Uterus (tissue), 4 donors: Measurements from ENCODE around the gene KRT4. TPM values are rescaled to one million over a fixed set of nuclear protein-coding genes. Genes with fewer than 3 reads are reported as not detected.

Experiments
- DNase-seq, 2 donors: peaks; one replicate each; pipeline ENCODE4 v3.0.0-alpha.2; 2019 to 2020
- H3K27ac ChIP-seq, 2 donors: fragments of 200-600 bp; sonication (generic); 1 replicate in 1 of 2; 2 replicates in 1 of 2; pipeline ENCODE4 v1.5.1; 2016 to 2018
- H3K27me3 ChIP-seq, 2 donors: fragments of 200-600 bp; sonication (generic); one replicate each; pipeline ENCODE4 v1.5.1; 2018 to 2019; ENCODE audit warnings: control low read depth in 1 of 2
- H3K36me3 ChIP-seq, 2 donors: fragments of 200-600 bp; sonication (generic); one replicate each; pipeline ENCODE4 v1.5.1; 2019; ENCODE audit warnings: control low read depth in 1 of 2
- H3K4me1 ChIP-seq, 2 donors: fragments of 200-600 bp; sonication (generic); one replicate each; pipeline ENCODE4 v1.5.1; 2018 to 2019; ENCODE audit warnings: control low read depth in 1 of 2
- H3K4me3 ChIP-seq, 2 donors: fragments of 200-600 bp; sonication (generic); 1 replicate in 1 of 2; 2 replicates in 1 of 2; pipeline ENCODE4 v1.5.1; 2018 to 2019; ENCODE audit warnings: mild to moderate bottlenecking in 1 of 2
- H3K9me3 ChIP-seq, 2 donors: fragments of 200-600 bp; sonication (generic); one replicate each; pipeline ENCODE4 v1.5.1; 2019; ENCODE audit warnings: control low read depth in 1 of 2
- POLR2A ChIP-seq, 2 donors: fragments of 450-650 bp; IDR thresholded peaks; one replicate each; pipeline ENCODE4 v1.6.1; 2016; ENCODE audit warnings: antibody characterized with exemption in 2 of 2, mild to moderate bottlenecking in 1 of 2, moderate library complexity in 1 of 2
- intact Hi-C: fragments of 100-400 bp; cut with DNase I; formaldehyde crosslinking; loops from one replicate; pipeline ENCODE4 v1.15.1; 2023; ENCODE audit warnings: low total_unique reads
- total RNA-seq, 4 donors: library from RNA; depleted of rRNA in 3 of 4; stranded (reverse); fragments of >200 nt in 3 of 4; gene quantifications; one replicate each; pipeline versions ENCODE4 v1.1.0 to v1.2.4, GENCODE V29; 2014 to 2023
- TF ChIP-seq, protein P1 (sequence below), 4 experiments: fragments of 200-600 bp in 2 of 4; fragments of 450-650 bp in 2 of 4; sonication (generic) in 2 of 4; IDR thresholded peaks; one replicate each; pipeline ENCODE4 v1.5.1; 2016 to 2019; ENCODE audit warnings: antibody characterized with exemption in 4 of 4, mild to moderate bottlenecking in 2 of 4, moderate library complexity in 1 of 4
- donor health status: DM: yes; HTN: yes; CAD: no.

The KRT4 gene
- total RNA-seq, 4 donors from 2014 or later: not detected

- no peaks in the 10 kb centered on the region for H3K36me3 ChIP-seq
- no peak overlapping the region for H3K27ac ChIP-seq
- no peak for TF ChIP-seq POLR2A (IDR thresholded peaks at IDR 0.05)
- TF ChIP-seq, protein P1, sequence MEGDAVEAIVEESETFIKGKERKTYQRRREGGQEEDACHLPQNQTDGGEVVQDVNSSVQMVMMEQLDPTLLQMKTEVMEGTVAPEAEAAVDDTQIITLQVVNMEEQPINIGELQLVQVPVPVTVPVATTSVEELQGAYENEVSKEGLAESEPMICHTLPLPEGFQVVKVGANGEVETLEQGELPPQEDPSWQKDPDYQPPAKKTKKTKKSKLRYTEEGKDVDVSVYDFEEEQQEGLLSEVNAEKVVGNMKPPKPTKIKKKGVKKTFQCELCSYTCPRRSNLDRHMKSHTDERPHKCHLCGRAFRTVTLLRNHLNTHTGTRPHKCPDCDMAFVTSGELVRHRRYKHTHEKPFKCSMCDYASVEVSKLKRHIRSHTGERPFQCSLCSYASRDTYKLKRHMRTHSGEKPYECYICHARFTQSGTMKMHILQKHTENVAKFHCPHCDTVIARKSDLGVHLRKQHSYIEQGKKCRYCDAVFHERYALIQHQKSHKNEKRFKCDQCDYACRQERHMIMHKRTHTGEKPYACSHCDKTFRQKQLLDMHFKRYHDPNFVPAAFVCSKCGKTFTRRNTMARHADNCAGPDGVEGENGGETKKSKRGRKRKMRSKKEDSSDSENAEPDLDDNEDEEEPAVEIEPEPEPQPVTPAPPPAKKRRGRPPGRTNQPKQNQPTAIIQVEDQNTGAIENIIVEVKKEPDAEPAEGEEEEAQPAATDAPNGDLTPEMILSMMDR (IDR thresholded peaks at IDR 0.05): no peak
- DNase-seq: no peak
- no peak overlapping the region for H3K4me3 ChIP-seq
- no peaks in the 10 kb centered on the region for H3K4me1 ChIP-seq
- no peaks in the 10 kb centered on the region for H3K27me3 ChIP-seq
- intact Hi-C loops: no loop called here
- no peaks in the 10 kb centered on the region for H3K9me3 ChIP-seq
Observed at GRCh38 chr12:52799505-52800211, 14.3 kb downstream of the KRT4 start.

GRCh38 chr12:52798671-52799504, 15.0 kb downstream of the KRT4 start:
- no peak for TF ChIP-seq POLR2A (IDR thresholded peaks at IDR 0.05)
- TF ChIP-seq, protein P1 (IDR thresholded peaks at IDR 0.05): no peak
- no peaks in the 10 kb centered on the region for H3K9me3 ChIP-seq
- H3K27ac ChIP-seq: no peak overlapping the region
- no peak for DNase-seq
- intact Hi-C loops: no loop called here
- no peak overlapping the region for H3K4me3 ChIP-seq
- no peaks in the 10 kb centered on the region for H3K27me3 ChIP-seq
- H3K36me3 ChIP-seq: no peaks in the 10 kb centered on the region
- H3K4me1 ChIP-seq: no peaks in the 10 kb centered on the region

- DNase-seq: no peak
- intact Hi-C loops: no loop called here
- Histone ChIP-seq H3K4me1 (no peaks in the 10 kb centered on the region), H3K27me3 (no peaks in the 10 kb centered on the region), H3K9me3 (no peaks in the 10 kb centered on the region), H3K36me3 (no peaks in the 10 kb centered on the region), H3K4me3 (no peak overlapping the region), H3K27ac (no peak overlapping the region)
- TF ChIP-seq, protein P1 (IDR thresholded peaks at IDR 0.05): no peak
- TF ChIP-seq POLR2A (IDR thresholded peaks at IDR 0.05): no peak
Observed at GRCh38 chr12:52798003-52798670, 15.8 kb downstream of the KRT4 start.

DNA sequence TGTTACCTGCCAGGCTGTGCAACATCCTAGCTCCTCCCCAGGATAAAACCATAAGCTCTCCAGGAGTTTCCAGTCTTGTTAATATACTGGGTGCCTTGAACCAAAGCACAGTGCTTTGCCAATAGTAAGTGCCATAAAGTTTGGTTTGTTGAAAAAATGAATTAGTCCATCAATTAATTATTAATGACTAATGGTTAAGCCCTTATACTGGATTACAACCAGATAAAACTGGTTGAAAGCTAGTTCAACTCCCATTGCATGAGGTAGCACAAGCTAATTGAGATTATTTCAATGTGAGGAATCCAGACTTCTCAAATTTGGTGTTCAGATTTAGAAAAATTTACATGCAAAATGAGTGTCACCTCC, 16.4 kb downstream of the KRT4 start:
- no peak overlapping the region for H3K4me3 ChIP-seq
- no peaks in the 10 kb centered on the region for H3K4me1 ChIP-seq
- TF ChIP-seq POLR2A (IDR thresholded peaks at IDR 0.05): no peak
- TF ChIP-seq, protein P1 (IDR thresholded peaks at IDR 0.05): no peak
- intact Hi-C loops: no loop called here
- no peaks in the 10 kb centered on the region for H3K9me3 ChIP-seq
- H3K27ac ChIP-seq: no peak overlapping the region
- no peaks in the 10 kb centered on the region for H3K27me3 ChIP-seq
- DNase-seq: no peak
- H3K36me3 ChIP-seq: no peaks in the 10 kb centered on the region
